GM12873 (cell line): ENCODE results near the gene AFAP1.

Source experiments
- TF ChIP-seq, protein P1 (sequence below): IDR thresholded peaks from 2 replicates; pipeline ENCODE4 v1.5.1; 2012; ENCODE audit warnings: low read depth, mild to moderate bottlenecking, moderate library complexity, low read length, control low read depth; ENCODE audit not compliant: insufficient read depth; ENCODE audit errors: missing control alignments

AFAP1 gene

DNA sequence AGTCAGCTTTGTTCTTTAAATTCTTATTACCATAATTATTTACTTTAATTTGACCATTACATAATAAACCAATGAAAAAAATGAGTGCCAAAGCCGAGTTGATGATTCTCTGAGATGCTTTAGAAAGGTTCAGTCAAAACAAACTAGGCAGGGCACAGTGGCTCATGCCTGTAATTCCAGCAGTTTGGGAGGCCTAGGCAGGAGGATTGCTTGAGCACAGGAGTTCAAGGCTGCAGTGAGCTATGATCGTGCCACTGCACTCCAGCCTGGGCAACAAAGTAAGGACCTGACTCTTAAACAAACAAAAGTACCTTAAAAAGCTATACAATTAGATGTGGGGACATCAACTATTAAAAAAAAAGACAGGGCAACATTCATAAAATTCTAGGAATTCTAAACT, 75.0 kb downstream of the AFAP1 start:
- TF ChIP-seq, protein P1, sequence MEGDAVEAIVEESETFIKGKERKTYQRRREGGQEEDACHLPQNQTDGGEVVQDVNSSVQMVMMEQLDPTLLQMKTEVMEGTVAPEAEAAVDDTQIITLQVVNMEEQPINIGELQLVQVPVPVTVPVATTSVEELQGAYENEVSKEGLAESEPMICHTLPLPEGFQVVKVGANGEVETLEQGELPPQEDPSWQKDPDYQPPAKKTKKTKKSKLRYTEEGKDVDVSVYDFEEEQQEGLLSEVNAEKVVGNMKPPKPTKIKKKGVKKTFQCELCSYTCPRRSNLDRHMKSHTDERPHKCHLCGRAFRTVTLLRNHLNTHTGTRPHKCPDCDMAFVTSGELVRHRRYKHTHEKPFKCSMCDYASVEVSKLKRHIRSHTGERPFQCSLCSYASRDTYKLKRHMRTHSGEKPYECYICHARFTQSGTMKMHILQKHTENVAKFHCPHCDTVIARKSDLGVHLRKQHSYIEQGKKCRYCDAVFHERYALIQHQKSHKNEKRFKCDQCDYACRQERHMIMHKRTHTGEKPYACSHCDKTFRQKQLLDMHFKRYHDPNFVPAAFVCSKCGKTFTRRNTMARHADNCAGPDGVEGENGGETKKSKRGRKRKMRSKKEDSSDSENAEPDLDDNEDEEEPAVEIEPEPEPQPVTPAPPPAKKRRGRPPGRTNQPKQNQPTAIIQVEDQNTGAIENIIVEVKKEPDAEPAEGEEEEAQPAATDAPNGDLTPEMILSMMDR: no peak

DNA sequence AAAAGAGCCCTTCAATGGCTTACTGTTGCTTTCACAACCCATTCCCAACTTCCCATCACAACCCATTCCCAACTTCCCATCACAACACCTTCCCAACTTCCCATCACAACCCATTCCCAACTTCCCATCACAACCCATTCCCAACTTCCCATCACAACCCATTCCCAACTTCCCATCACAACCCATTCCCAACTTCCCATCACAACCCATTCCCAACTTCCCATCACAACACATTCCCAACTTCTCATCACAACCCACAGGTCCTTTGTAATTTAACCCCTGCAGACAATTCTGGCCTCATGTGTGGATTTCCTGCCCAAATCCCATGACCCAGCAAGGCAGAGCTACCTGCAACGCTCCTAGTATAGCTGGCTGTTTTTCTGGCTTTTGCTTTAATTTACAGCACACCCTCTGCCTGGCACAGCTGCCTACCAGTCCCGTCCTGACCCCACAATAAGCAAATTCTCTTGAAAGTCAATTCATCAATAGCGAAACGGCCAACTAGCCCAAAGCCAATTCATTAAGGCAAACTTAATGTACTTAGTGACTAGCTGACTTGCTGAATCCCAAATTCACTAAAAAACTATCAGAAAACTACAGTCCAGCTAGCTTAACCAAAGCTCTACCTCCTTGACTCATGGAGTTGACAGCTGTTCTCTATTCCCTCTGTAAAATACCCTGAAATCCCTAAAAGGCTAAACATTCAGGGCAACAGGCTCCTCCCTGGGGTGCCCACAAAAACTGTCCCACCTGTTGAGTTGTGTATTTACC, 75.6 kb downstream of the AFAP1 start:
- TF ChIP-seq, protein P1: no peak

DNA sequence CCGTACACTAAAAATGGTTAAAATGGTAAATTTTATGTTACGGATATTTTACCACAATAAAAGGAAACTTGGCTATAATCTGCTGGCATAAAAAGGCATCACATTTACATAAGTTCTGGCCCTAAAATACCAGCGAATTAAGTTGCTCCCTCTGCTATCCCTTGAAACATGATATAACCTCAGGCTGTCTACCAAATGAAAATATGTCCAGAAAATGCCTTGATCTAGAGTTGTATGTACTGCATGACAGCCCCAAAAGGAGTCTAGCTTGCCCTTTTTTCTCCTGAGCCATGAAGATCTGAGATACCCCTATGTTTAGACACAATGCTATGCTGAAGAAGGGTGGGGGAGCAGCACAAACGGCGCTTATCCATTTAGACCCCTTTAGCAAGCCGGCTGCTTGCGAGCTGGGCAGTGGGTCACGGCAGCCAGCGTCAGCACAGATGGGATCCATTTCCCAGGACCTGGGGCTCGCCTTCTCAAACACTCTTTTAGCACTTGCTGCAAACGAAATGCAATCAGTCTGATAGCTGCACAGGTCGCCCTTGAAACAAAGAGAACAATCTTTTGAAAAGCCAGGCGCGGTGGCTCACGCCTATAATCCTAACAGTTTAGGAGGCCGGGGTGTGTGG, 77.0 kb downstream of the AFAP1 start:
- TF ChIP-seq, protein P1: no peak

DNA sequence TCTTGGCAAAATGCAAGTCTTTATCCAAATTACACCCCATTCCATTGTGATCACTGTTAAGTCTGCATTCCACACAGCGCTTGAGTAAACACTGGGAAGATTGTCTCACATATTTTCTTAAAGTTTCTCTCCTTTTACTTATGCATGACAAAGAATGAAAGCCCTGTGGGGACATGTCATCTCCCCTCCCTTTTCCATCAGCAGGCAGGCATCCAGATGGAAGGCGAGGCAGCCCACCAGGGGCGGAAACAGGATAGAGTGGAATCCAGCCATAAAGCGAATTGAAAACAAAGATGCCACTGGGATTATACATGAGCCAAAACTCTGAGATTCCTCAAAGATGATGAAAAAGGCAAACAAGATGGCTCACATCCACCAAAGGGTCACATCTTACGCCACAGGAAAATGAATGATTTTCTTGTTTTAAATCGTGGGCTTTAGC, 78.2 kb downstream of the AFAP1 start:
- TF ChIP-seq, protein P1: no peak

DNA sequence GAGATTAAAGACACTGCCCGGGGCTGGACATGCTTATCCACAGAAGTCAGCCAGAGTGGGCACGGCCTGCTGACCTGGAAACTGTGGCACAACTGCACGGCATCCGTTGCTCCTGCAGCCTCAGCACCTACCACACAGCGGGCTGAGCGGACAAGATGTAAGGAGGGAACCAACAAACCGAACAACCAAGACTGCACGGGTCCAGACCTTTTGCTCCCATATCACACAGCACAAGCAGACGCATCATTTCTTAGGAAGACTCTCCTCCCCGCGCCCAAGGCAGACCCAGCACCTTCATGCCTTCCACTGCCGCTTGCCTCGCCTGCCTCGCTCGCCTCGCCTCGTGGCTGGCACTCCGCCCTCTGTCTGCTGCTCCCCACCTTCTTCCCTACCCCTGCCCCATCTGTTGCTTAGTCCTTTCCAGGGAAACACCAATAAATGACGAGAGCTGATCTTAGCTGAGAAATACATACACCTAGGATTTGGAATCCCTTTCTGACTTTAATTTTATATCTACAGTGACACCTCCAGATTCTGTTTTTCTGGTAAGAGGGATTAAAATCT, 79.0 kb downstream of the AFAP1 start:
- TF ChIP-seq, protein P1: no peak

DNA sequence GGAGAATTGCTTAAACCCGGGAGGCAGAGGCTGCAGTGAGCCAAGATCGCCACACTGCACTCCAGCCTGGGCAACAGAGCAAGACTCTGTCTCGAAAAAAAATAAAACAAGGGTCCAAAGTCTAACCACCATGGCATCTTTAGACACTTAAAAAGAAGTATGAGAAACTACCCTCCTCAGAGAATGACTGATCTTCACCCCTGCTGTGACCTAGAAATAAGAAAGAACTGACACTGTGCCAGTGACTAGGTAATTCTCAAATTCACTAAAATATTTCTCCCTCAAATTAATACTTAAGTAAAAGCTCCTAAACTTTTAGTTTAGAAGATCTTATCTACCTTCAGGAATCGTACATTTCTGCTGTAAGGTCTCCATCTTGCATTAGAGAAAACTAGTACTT, 80.3 kb downstream of the AFAP1 start:
- TF ChIP-seq, protein P1: no peak

DNA sequence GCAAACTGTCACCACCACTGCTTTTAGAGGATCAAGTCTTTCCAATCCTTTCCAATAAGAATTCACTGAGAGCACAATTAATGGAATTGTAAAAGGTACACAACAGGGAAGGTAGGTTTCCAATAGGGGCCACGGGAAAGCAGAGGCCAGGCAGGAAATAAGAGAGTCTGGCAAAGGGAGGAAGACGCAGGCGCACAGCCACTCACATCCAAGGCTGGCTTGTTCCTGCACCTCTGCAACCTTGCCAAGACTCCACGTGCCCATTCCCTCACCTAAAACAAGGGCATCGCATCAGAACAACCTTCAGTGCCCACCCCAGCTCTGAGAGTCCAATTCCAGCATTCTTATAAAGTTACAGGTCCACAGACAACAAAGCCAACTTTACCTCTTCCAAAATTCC, 81.2 kb downstream of the AFAP1 start:
- TF ChIP-seq, protein P1: no peak
